ENCODE data around the gene PTPN14.

The PTPN14 gene

GRCh38 chr1:214389734-214390133 is 161.7 kb downstream of the PTPN14 start:
- no peak for DNase-seq (ENCODE audit: extremely low read depth, low read depth)
- no peak for TF ChIP-seq CTCF (IDR thresholded peaks at IDR 0.05; ENCODE audit: low read depth, low read length)

- no peak for TF ChIP-seq CTCF (IDR thresholded peaks at IDR 0.05; ENCODE audit: low read depth, low read length)
- DNase-seq (ENCODE audit: extremely low read depth, low read depth): no peak
Observed at GRCh38 chr1:214386747-214387146, 164.7 kb downstream of the PTPN14 start.

GRCh38 chr1:214386333-214386732 is 165.1 kb downstream of the PTPN14 start:
- no peak for DNase-seq (ENCODE audit: extremely low read depth, low read depth)
- TF ChIP-seq CTCF (IDR thresholded peaks at IDR 0.05; ENCODE audit: low read depth, low read length): no peak

- DNase-seq (ENCODE audit: extremely low read depth, low read depth): no peak
- TF ChIP-seq CTCF (IDR thresholded peaks at IDR 0.05; ENCODE audit: low read depth, low read length): no peak
Observed at GRCh38 chr1:214385428-214385827, 166.0 kb downstream of the PTPN14 start.

- no peak for TF ChIP-seq CTCF (IDR thresholded peaks at IDR 0.05; ENCODE audit: low read depth, low read length)
- DNase-seq (ENCODE audit: extremely low read depth, low read depth): no peak
Observed at GRCh38 chr1:214384373-214385079, 166.9 kb downstream of the PTPN14 start.

GRCh38 chr1:214383381-214384372 is 167.7 kb downstream of the PTPN14 start:
- TF ChIP-seq CTCF (IDR thresholded peaks at IDR 0.05; ENCODE audit: low read depth, low read length): no peak
- DNase-seq (ENCODE audit: extremely low read depth, low read depth): no peak

Data from AG09319 (cell line).